Colonic mucosa (tissue), 4 donors: ENCODE measurements around the gene MAGEA9B. TPM values are rescaled to one million over a fixed set of nuclear protein-coding genes. Genes with fewer than 3 reads are reported as not detected.

Experiments
- DNase-seq: peaks from one replicate; pipeline ENCODE4 v3.0.0-alpha.2; 2020
- H3K27ac ChIP-seq: fragments of 200-600 bp; one replicate; pipeline ENCODE4 v1.8.0; 2021
- H3K27me3 ChIP-seq: fragments of 200-600 bp; one replicate; pipeline ENCODE4 v1.8.0; 2021
- H3K36me3 ChIP-seq: fragments of 200-600 bp; one replicate; pipeline ENCODE4 v1.8.0; 2021
- H3K4me1 ChIP-seq: fragments of 200-600 bp; one replicate; pipeline ENCODE4 v1.8.0; 2021; ENCODE audit warnings: mild to moderate bottlenecking
- H3K4me3 ChIP-seq: fragments of 200-600 bp; one replicate; pipeline ENCODE4 v1.8.0; 2021
- H3K9ac ChIP-seq, 2 donors: one replicate each; pipeline ENCODE4 v1.7.0; 2013; ENCODE audit warnings: control low read depth in 2 of 2, low read depth in 2 of 2, low read length in 2 of 2
- H3K9me3 ChIP-seq: fragments of 200-600 bp; one replicate; pipeline ENCODE4 v1.8.0; 2021
- CTCF ChIP-seq: fragments of 200-600 bp; IDR thresholded peaks from one replicate; pipeline ENCODE4 v1.8.0; 2022; ENCODE audit warnings: antibody characterized with exemption, mild to moderate bottlenecking
- intact Hi-C: fragments of 100-400 bp; cut with DNase I; formaldehyde crosslinking; loops from one replicate; pipeline ENCODE4 v1.14.1; 2022
- total RNA-seq, 2 donors: library from RNA; stranded (reverse); fragmentation: NEBNext Ultra II Directional in 1 of 2; extraction: Animal tissue kit (Norgen Biotek cat#: 25700) in 1 of 2; gene quantifications; one replicate each; pipeline ENCODE4 v1.2.1, GENCODE V29; 2021
- donor health status: healthy.
- donor health status: DM: no; HTN: no; CAD: no.
- donor health status: DM: no; HTN: no; CAD: no.

The MAGEA9B gene
- total RNA-seq, 2 donors from 2014 or later: not detected

- Histone ChIP-seq H3K4me3 (no peak overlapping the region), H3K27me3 (no peaks in the 10 kb centered on the region), H3K9me3 (no peaks in the 10 kb centered on the region), H3K36me3 (no peaks in the 10 kb centered on the region), H3K4me1 (no peaks in the 10 kb centered on the region), H3K9ac (no peak overlapping the region), H3K27ac (no peak overlapping the region)
- no peak for DNase-seq
- intact Hi-C loops: loop anchor here (5.0 kb wide), 1 partner anchor 50 kb away; no protein-coding TSS in a partner anchor
- TF ChIP-seq CTCF: no peak
These were observed 14.5 kb downstream of the MAGEA9B start for GRCh38 chrX:149572743-149573142.

- no peak overlapping the region for H3K4me3 ChIP-seq
- no peaks in the 10 kb centered on the region for H3K36me3 ChIP-seq
- H3K4me1 ChIP-seq: no peaks in the 10 kb centered on the region
- H3K27me3 ChIP-seq: no peaks in the 10 kb centered on the region
- H3K9ac ChIP-seq: no peak overlapping the region
- H3K27ac ChIP-seq: no peak overlapping the region
- no peak for TF ChIP-seq CTCF
- DNase-seq: peak; percentile 34
- intact Hi-C loops: loop anchor here (5.0 kb wide), 1 partner anchor 51 kb away; no protein-coding TSS in a partner anchor
- H3K9me3 ChIP-seq: no peaks in the 10 kb centered on the region
These were observed 15.5 kb downstream of the MAGEA9B start for GRCh38 chrX:149571770-149572169.

- intact Hi-C loops: loop anchor here (5.0 kb wide), 1 partner anchor 52 kb away; no protein-coding TSS in a partner anchor
- Histone ChIP-seq H3K27ac (no peak overlapping the region), H3K36me3 (no peaks in the 10 kb centered on the region), H3K9me3 (no peaks in the 10 kb centered on the region), H3K9ac (no peak overlapping the region), H3K27me3 (no peaks in the 10 kb centered on the region), H3K4me3 (no peak overlapping the region), H3K4me1 (no peaks in the 10 kb centered on the region)
- DNase-seq: no peak
- no peak for TF ChIP-seq CTCF
These were observed 16.6 kb downstream of the MAGEA9B start for GRCh38 chrX:149570668-149571067.

GRCh38 chrX:149569770-149570169, 17.5 kb downstream of the MAGEA9B start:
- no peak for DNase-seq
- Histone ChIP-seq H3K27me3 (no peaks in the 10 kb centered on the region), H3K36me3 (no peaks in the 10 kb centered on the region), H3K9ac (no peak overlapping the region), H3K27ac (no peak overlapping the region), H3K9me3 (no peaks in the 10 kb centered on the region), H3K4me1 (no peaks in the 10 kb centered on the region), H3K4me3 (no peak overlapping the region)
- TF ChIP-seq CTCF: no peak
- intact Hi-C loops: loop anchor here (5.0 kb wide), 1 partner anchor 53 kb away; no protein-coding TSS in a partner anchor

GRCh38 chrX:149568701-149569296, 18.5 kb downstream of the MAGEA9B start:
- no peak for DNase-seq
- Histone ChIP-seq H3K9me3 (no peaks in the 10 kb centered on the region), H3K9ac (no peak overlapping the region), H3K4me1 (no peaks in the 10 kb centered on the region), H3K27me3 (no peaks in the 10 kb centered on the region), H3K27ac (no peak overlapping the region), H3K4me3 (no peak overlapping the region), H3K36me3 (no peaks in the 10 kb centered on the region)
- TF ChIP-seq CTCF: no peak
- intact Hi-C loops: no loop called here
